Transverse colon (tissue), 4 donors: Measurements from ENCODE around the gene EGLN2.

Experiments
- POLR2AphosphoS5 ChIP-seq, 3 donors: sonication (generic); formaldehyde crosslinking; IDR thresholded peaks; one replicate each; pipeline ENCODE4 v1.6.1; 2016; ENCODE audit warnings: antibody characterized with exemption in 3 of 3
- TF ChIP-seq, protein P1 (sequence below), 5 experiments: fragments of 200-600 bp in 3 of 5; fragments of 450-650 bp in 2 of 5; sonication (generic) in 3 of 5; IDR thresholded peaks; 1 replicate in 2 of 5; 2 replicates in 3 of 5; pipeline ENCODE4 v1.5.1; 2016 to 2017; ENCODE audit warnings: antibody characterized with exemption in 5 of 5, inconsistent platforms in 3 of 5, mild to moderate bottlenecking in 2 of 5, moderate library complexity in 1 of 5

- TF ChIP-seq POLR2AphosphoS5 (IDR thresholded peaks at IDR 0.05), result no peak
- TF ChIP-seq, protein P1, sequence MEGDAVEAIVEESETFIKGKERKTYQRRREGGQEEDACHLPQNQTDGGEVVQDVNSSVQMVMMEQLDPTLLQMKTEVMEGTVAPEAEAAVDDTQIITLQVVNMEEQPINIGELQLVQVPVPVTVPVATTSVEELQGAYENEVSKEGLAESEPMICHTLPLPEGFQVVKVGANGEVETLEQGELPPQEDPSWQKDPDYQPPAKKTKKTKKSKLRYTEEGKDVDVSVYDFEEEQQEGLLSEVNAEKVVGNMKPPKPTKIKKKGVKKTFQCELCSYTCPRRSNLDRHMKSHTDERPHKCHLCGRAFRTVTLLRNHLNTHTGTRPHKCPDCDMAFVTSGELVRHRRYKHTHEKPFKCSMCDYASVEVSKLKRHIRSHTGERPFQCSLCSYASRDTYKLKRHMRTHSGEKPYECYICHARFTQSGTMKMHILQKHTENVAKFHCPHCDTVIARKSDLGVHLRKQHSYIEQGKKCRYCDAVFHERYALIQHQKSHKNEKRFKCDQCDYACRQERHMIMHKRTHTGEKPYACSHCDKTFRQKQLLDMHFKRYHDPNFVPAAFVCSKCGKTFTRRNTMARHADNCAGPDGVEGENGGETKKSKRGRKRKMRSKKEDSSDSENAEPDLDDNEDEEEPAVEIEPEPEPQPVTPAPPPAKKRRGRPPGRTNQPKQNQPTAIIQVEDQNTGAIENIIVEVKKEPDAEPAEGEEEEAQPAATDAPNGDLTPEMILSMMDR (IDR thresholded peaks at IDR 0.05), result no peak
Observed at GRCh38 chr19:40777645-40777936, 21.4 kb upstream of the EGLN2 start.
